Tibial nerve (tissue), 4 donors: ENCODE data around the gene ERC2. TPM values are rescaled to one million over a fixed set of nuclear protein-coding genes. Genes with fewer than 3 reads are reported as not detected.

Experiments used
- DNase-seq, 2 donors: peaks; one replicate each; pipeline ENCODE4 v3.0.0-alpha.2; 2019; ENCODE audit warnings: low spot score in 2 of 2
- H3K27ac ChIP-seq, 4 donors: fragments of 200-600 bp; sonication (generic) in 3 of 4; one replicate each; pipeline ENCODE4 v1.5.1; 2017 to 2019; ENCODE audit warnings: mild to moderate bottlenecking in 1 of 4
- H3K27me3 ChIP-seq, 2 donors: fragments of 200-600 bp; sonication (generic) in 1 of 2; one replicate each; pipeline versions ENCODE4 v1.5.1 to v1.6.0; 2017 to 2019
- H3K36me3 ChIP-seq, 3 donors: fragments of 200-600 bp; sonication (generic); one replicate each; pipeline ENCODE4 v1.5.1; 2018 to 2019
- H3K4me1 ChIP-seq, 4 donors: fragments of 200-600 bp; sonication (generic) in 3 of 4; one replicate each; pipeline ENCODE4 v1.5.1; 2017 to 2019
- H3K4me3 ChIP-seq, 4 donors: fragments of 200-600 bp; sonication (generic) in 3 of 4; one replicate each; pipeline ENCODE4 v1.5.1; 2017 to 2019; ENCODE audit warnings: mild to moderate bottlenecking in 1 of 4, moderate library complexity in 1 of 4
- H3K9me3 ChIP-seq, 4 donors: fragments of 200-600 bp; sonication (generic) in 3 of 4; one replicate each; pipeline ENCODE4 v1.5.1; 2017 to 2019
- EP300 ChIP-seq, 2 donors: sonication (generic); formaldehyde crosslinking; IDR thresholded peaks; one replicate each; pipeline ENCODE4 v1.6.1; 2017; ENCODE audit warnings: antibody characterized with exemption in 2 of 2, mild to moderate bottlenecking in 1 of 2
- POLR2A ChIP-seq, 2 donors: fragments of 450-650 bp; IDR thresholded peaks; one replicate each; pipeline ENCODE4 v1.6.1; 2017; ENCODE audit warnings: antibody characterized with exemption in 2 of 2, mild to moderate bottlenecking in 2 of 2, moderate library complexity in 2 of 2
- WGBS, 2 donors: methylation state at CpG; one replicate each; pipeline ENCODE4 v1.1.5; 2018; 5-methylcytosine and 5-hydroxymethylcytosine counted together
- total RNA-seq, 4 donors: library from RNA; depleted of rRNA; stranded (reverse); fragments of >200 nt; gene quantifications; one replicate each; pipeline ENCODE4 v1.1.0, GENCODE V29; 2016
- TF ChIP-seq, protein P1 (sequence below), 5 experiments: fragments of 200-600 bp in 3 of 5; fragments of 450-650 bp in 2 of 5; sonication (generic) in 3 of 5; IDR thresholded peaks; one replicate each; pipeline ENCODE4 v1.5.1; 2016 to 2019; ENCODE audit warnings: antibody characterized with exemption in 5 of 5, mild to moderate bottlenecking in 3 of 5, moderate library complexity in 2 of 5

Gene ERC2
- total RNA-seq, 4 donors from 2014 or later: 0.84 to 0.98 (median 0.90) TPM; not detected in 1

DNA sequence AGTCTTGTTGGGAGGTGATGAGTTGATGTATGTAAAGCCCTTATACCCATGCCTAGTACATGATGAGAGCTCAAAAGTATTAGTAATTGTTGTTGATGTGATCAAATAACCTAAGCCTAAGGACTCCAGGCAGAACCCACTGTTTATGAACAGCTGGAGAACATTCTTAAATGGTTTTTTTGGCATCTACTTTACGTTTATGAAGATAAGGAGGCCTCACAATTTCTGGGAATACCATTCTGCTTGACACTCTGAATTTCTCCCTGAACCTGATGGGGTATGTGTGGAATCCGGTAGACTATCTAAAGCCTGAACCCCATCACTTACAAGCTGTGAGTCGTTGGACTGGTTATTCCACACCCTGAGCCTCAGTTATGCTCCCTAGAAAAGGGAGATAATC is 736.5 kb downstream of the ERC2 start:
- 64 to 69% methylated on average over 3 of the region's 3 CpGs for WGBS, 2 donors
- no peaks in the 10 kb centered on the region for H3K9me3 ChIP-seq

DNA sequence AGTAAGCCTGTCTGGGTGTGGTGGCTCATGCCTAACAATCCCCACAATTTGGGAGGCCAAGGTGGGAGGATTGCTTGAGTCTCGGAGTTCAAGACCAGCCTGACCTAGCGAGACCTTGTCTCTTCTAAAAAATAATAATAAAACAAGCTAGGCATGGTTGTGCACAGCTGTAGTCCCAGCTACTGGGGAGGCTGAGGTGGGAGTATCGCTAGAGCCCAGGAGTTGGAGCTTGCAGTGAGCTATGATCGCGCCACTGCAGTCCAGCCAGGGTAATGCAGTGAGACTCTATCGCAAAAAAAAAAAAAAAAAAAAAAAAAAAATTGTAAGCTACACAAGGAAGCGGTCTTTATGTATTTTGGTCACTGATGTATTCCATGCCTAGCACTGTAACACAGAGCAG is 738.7 kb downstream of the ERC2 start:
- H3K9me3 ChIP-seq: no peaks in the 10 kb centered on the region
- WGBS, 2 donors: 81 to 84% methylated on average over 7 of the region's 7 CpGs
- H3K4me3 ChIP-seq: no peak overlapping the region
- TF ChIP-seq EP300 (IDR thresholded peaks at IDR 0.05): no peak
- DNase-seq: no peak
- no peaks in the 10 kb centered on the region for H3K4me1 ChIP-seq
- H3K27ac ChIP-seq: no peak overlapping the region
- H3K27me3 ChIP-seq: no peaks in the 10 kb centered on the region
- no peaks in the 10 kb centered on the region for H3K36me3 ChIP-seq

More for the DNA sequence above, 736.5 kb downstream of the ERC2 start:
- Histone ChIP-seq H3K4me3 (no peak overlapping the region), H3K27me3 (no peaks in the 10 kb centered on the region), H3K36me3 (no peaks in the 10 kb centered on the region), H3K27ac (no peak overlapping the region), H3K4me1 (no peaks in the 10 kb centered on the region)
- no peak for DNase-seq
- TF ChIP-seq, protein P1, sequence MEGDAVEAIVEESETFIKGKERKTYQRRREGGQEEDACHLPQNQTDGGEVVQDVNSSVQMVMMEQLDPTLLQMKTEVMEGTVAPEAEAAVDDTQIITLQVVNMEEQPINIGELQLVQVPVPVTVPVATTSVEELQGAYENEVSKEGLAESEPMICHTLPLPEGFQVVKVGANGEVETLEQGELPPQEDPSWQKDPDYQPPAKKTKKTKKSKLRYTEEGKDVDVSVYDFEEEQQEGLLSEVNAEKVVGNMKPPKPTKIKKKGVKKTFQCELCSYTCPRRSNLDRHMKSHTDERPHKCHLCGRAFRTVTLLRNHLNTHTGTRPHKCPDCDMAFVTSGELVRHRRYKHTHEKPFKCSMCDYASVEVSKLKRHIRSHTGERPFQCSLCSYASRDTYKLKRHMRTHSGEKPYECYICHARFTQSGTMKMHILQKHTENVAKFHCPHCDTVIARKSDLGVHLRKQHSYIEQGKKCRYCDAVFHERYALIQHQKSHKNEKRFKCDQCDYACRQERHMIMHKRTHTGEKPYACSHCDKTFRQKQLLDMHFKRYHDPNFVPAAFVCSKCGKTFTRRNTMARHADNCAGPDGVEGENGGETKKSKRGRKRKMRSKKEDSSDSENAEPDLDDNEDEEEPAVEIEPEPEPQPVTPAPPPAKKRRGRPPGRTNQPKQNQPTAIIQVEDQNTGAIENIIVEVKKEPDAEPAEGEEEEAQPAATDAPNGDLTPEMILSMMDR (IDR thresholded peaks at IDR 0.05): no peak
- TF ChIP-seq POLR2A (IDR thresholded peaks at IDR 0.05) (no peak), EP300 (IDR thresholded peaks at IDR 0.05) (no peak)

GRCh38 chr3:55728461-55729100 is 739.7 kb downstream of the ERC2 start:
- Histone ChIP-seq H3K27ac (no peak overlapping the region), H3K4me3 (no peak overlapping the region), H3K9me3 (no peaks in the 10 kb centered on the region), H3K27me3 (no peaks in the 10 kb centered on the region), H3K4me1 (no peaks in the 10 kb centered on the region), H3K36me3 (no peaks in the 10 kb centered on the region)
- TF ChIP-seq EP300 (IDR thresholded peaks at IDR 0.05): no peak
- TF ChIP-seq, protein P1 (IDR thresholded peaks at IDR 0.05): no peak
- TF ChIP-seq POLR2A (IDR thresholded peaks at IDR 0.05): no peak
- 94 to 95% methylated on average over 5 of the region's 5 CpGs for WGBS, 2 donors
- DNase-seq: no peak

DNA sequence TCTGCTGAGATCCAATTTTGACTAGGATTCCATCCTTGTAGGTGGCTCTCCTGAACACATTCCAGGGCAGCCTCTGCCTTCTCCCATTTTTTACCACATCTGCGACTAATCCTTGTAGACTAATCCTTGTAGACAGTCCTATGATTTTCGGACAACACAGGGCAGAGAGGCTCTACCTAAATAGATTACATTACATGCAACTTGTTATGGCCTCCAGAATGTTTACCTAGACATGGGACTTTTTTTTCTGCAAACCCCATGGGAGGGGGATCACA is 741.8 kb downstream of the ERC2 start:
- Histone ChIP-seq H3K36me3 (no peaks in the 10 kb centered on the region), H3K9me3 (no peaks in the 10 kb centered on the region), H3K27ac (no peak overlapping the region), H3K4me1 (no peaks in the 10 kb centered on the region), H3K4me3 (no peak overlapping the region), H3K27me3 (no peaks in the 10 kb centered on the region)
- TF ChIP-seq EP300 (IDR thresholded peaks at IDR 0.05) (no peak), POLR2A (IDR thresholded peaks at IDR 0.05) (no peak)
- TF ChIP-seq, protein P1 (IDR thresholded peaks at IDR 0.05): no peak
- DNase-seq: no peak
- 90 to 92% methylated on average over 2 of the region's 2 CpGs for WGBS, 2 donors

DNA sequence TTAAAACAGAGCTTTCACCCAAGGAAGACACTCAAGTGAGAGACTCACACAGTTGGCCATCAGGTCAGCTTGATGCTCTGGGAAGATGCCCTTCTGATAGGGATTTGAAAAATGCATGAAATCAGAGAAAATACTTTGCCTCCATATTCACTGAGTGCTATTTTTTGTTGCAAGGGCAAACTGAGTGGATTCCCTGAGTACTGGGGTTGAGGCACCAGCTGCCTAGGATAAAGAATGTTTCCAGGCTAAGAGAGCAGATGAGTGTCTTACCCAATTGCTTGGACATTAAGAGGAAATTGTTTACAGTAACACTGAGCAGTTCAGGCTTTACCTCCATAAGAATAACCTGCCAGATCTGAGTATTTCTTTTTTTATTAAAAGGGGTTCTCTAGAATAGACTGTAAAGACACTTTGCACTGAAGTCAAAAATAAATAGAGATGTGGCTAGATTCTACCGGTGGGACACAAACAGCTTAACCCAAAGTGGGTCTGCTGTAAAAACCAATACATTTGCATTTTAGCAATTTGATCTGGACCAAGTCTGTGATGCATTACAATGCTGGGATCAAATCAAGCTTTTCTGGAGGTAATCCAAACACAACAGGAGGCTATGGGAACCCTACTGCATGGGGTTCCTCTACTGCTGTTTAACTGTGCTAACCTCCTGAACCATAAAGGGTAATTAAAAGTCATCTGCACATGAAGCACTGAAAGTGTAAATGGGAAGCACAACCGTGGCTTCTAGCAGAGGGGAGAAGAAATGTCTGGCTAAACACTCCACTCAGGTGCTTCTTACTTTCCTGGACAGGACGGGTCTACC is 742.4 kb downstream of the ERC2 start:
- H3K27ac ChIP-seq: no peak overlapping the region
- WGBS, 2 donors: 39% methylated on average over 3 of the region's 3 CpGs
- no peak overlapping the region for H3K4me3 ChIP-seq
- H3K9me3 ChIP-seq: no peaks in the 10 kb centered on the region
- H3K36me3 ChIP-seq: no peaks in the 10 kb centered on the region
- no peaks in the 10 kb centered on the region for H3K4me1 ChIP-seq
- TF ChIP-seq POLR2A (IDR thresholded peaks at IDR 0.05): no peak
- TF ChIP-seq, protein P1 (IDR thresholded peaks at IDR 0.05): no peak
- no peak for TF ChIP-seq EP300 (IDR thresholded peaks at IDR 0.05)
- no peaks in the 10 kb centered on the region for H3K27me3 ChIP-seq
- no peak for DNase-seq
